HG03575 (cell line): ENCODE results near the gene ZDHHC16.
A peak's percentile ranks its signal among the peaks of the same experiment; 100 is the strongest.
"Not testable (repeated sequence)": the region's sequence is repeated elsewhere in the genome, so short reads cannot be mapped to it uniquely, and the experiment has no call there.

ENCODE experiments used
- ATAC-seq: cut with Tn5 transposase; IDR thresholded peaks from one replicate; pipeline ENCODE4 v1.9.1; 2021; ENCODE audit not compliant: unreplicated experiment, insufficient number of reproducible peaks, low FRiP score; ENCODE audit errors: extremely low read depth

The ZDHHC16 gene

DNA sequence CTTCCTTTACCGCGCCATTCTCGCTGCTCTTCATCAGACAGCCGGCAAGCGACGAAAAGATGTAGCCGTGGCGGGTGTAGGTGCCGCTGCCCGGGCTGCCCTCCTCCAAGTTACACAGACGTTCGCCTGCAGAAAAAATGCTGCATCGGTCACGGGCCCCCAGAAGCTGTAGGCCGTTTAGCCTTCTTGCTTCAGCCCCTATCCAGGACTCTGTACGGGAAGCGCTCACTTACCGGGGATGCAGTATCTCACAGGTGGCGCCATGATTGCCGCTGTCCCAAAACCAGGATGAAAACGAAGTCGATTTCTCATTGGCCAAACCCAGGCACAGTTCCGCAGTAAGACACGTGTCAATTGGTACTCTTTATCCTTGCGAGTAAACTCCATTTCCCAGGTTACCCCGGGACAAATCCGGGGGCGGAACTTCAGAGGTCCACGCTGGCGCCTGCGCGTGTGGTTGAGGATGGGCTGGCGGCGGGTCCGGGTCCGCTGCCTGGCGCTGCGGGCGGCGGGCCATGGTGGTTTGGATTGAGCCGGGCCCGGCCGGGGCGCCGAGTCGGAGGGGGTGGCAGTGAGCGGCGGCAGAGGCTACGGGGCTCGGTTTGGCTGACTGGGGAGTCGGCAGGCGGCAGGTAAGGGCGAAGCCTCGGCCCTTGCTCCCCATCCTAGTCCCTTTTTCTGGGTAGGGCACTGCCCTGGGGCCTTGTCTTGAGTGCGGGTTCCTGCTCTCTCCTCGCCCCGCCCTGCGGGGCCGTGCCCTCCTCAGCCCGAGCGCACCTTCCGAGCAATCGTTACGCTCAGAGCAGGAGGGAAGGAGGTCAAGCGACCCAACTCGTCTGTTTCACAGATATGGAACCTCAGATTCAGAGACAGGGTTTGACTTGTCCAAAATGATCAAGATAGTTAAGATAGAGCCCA is at the start of gene ZDHHC16, which contains the start of gene EXOSC1:
Gene ZDHHC16 (plus strand): TSS at position 454 of the 918 bp plus-strand sequence. CDS start 5,501 bp downstream, outside the sequence.
Gene EXOSC1 (minus strand): TSS at position 285 of the 918 bp plus-strand sequence. CDS start 21 bp downstream, at position 264.
- peak; percentile 86 for ATAC-seq

DNA sequence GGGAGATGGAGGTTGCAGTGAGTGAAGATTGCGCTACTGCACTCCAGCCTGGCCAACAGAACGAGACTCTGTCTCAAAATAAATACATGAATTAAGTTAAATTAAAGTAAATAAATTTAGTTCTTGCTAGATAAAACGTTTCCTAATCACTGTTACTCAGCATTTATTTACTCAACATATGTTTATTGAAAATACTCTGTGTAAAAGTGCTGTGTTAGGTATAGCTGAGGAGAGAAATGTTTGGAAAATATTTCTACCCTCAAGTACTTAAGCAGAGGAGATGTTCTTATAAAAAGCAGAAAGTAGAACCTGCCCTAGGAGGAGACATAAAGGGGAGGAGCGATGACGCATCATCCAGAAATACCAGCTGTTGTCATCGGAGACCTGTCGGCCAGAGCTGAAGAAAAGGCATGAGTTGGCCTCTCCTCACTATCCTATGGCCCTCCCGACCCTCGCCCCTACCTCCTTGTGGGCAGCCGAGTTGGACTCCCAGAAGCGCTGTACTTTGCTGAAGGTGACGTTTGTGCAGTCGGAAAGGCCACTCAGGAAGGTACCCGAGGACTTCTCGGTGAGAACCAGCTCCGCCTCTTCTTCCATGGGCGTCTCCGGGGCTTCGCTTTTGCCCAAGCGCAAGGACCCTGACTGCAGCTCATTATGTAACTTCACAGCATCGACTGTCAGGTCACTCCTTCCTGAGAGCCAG is 46.0 kb upstream of the ZDHHC16 start:
- no peak for ATAC-seq

DNA sequence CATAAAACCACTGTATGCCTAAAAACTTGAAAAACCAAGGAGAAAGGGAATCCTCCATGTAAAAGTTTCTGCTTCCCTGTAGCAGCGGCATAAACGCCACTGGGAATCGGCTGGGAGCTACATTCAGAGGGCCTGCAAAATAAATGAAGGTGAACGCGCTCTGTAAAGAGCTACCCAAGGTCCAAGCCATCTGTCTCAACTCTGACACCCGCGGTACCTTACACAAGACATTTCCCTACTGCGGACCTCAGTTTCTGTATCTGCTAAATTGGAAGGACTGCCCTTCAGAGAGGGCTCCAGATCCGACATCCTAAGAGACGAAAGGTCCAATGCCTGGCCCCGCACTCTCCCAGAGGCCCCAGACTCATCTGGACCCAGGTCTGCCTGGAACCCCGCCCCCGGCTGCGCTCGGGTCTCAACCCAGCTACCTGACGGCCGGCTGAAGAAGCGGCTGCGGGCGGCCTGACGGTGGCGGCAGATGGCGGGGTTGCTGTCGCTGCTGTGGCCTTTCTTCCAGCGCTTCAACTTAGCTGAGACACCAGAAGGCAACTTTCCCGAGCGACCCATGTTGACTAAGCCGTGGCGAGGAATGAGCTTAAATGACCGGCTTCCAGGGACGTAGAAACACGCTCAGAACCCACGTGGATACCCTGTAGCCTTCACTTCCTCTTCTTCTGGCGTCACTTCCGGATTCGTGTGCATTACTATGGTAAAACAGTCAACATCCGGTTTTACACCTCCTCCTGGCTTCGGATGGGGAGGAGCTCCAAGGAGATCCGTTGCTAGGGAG is 45.1 kb upstream of the ZDHHC16 start, which contains the start of gene RRP12:
Gene RRP12 (minus strand): TSS at position 676 of the 790 bp plus-strand sequence. CDS start 109 bp downstream, at position 567.
- ATAC-seq = peak; percentile 69

DNA sequence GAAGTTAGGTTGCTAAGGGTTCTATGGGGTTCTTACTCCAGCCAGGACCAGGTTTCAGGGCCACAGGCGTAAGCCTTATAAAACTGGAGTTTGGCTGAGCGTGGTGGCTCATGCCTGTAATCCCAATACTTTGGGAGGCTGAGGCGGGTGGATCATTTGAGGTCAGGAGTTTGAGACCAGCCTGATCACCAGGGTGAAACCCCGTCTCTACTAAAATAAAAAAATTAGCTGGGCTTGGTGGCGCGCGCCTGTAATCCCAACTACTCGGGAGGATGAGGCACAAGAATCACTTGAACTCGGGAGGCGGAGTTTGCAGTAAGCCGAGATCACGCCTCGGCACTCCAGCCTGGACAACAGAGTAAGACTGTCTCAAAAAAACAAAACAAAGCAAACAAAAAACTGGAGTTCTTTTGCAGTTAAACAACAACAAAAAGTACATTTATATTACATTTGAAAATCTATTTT is 44.5 kb upstream of the ZDHHC16 start:
- no peak for ATAC-seq

DNA sequence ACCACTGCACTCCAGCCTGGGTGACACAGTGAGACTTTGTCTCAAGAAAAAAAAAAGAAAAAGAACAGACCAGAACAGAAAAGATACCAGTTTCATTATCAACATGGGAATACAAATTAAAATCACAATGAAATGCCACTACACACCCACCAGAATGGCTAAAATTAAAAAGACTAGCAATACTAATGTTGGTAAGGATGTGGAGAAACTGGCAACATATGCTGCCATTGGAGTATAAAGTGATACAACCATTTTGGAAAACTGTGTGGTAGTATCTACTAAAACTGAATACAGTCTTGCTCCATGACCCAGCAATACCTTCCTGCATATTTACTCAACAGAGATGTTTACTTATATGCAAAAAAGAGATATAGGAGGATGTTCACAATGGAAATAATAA is 41.9 kb upstream of the ZDHHC16 start:
- ATAC-seq = no peak

DNA sequence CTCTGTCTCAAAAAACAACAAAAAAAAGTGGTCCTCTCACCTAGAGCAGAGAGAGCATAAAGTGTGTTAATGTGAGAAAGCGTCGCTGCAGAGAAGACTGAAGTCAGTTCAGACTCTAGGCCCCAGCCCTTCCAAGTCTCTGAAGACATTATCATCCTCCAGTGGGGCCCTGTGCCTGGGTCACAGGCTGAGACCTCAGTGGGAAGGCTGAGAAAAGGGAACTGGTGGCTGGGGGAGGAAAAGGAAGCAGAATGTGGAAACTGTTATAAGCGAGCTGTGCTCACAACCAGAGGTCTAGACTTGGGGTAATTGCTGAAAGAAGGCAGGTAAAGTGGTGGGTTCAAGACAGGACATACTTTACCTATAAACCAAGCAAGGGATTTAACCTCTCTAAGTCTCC is 39.9 kb upstream of the ZDHHC16 start:
- ATAC-seq = no peak

DNA sequence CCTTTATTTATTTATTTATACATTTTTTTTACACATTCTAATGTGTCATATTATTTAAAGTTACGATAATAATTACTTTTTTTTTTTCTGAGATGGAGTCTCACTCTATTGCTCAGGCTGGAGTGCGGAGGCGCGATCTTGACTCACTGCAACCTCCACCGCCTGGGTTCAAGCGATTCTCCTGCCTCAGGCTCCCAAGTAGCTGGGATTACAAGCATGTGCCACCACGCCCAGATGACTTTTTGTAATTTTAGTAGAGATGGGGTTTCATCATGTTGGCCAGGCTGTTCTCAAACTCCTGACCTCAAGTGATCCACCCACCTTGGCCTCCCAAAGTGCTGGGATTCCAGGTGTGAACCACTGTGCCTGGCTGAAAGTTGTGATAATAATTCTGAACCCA is 39.5 kb upstream of the ZDHHC16 start:
- not testable (repeated sequence) for ATAC-seq

DNA sequence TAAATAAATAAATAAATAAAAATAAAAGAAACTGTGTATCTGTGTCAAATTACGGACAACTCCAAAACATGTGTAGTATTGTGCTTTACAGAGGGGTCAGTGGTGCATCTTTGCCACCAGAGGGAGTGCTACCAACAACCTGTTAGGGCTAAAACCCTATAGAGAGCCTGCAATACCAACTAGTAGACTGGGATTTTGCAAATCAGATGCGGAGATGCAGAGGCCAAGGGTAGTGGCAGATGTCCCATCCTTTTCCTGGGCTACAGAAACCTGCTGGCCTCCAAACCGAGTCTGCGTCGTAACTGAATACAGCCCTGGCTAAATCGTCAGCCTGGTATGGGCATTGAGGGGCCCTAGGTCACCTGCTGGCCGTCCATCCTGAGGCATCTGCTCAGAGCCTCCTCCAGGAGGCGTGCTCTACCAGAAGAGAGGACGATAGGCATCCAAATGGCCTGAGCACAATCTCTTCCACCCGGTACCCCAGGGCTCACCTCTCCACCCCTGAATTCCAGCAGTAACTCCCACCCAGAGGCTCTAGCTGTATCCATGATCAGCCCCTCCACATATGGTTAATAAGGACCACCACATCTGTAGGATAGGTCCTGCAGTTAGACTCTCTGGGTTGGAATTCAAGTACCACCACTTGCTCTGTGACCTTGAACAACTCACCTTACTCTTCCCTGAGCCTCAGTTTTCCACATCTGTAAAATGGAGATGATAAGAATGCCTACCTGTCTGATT is 38.6 kb upstream of the ZDHHC16 start:
- no peak for ATAC-seq

DNA sequence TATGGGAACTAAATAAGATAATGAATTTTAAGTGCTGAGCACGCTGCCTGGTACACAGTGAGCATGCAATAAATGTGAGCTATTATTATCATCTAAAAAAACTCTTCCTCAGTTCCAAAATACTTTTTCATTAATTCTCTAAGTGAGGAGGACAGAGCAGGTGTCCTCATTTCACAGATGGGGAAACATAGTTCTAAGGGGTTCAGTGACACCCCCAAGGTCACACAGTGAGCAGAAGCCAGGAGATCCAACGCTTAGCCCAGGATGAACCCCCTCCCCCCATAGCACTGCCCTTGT is 38.1 kb upstream of the ZDHHC16 start:
- ATAC-seq = no peak

DNA sequence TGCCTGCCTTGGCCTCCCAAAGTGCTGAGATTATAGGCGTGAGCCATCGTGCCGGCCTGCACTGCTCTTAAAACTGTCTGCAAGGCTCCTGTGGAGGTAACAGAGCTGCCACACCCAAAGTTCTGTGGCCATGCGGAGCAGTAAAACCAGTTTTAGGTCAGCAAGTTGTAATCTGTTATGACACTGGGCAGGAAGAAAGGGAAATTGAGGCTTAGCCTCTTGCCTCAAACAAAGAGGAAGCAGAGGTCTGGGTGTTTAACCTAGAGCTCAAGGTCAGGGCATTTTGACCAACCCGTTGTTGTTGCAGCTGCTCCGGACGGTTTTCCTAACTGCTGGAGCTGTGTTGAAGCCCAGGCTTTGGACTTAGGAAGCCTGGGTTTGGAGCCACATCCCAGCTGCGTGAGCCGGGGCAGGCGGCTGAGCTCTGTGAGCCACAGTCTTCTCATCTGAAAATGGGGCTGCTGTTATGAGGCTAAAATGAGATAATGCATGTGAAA is 37.4 kb upstream of the ZDHHC16 start:
- ATAC-seq = no peak

DNA sequence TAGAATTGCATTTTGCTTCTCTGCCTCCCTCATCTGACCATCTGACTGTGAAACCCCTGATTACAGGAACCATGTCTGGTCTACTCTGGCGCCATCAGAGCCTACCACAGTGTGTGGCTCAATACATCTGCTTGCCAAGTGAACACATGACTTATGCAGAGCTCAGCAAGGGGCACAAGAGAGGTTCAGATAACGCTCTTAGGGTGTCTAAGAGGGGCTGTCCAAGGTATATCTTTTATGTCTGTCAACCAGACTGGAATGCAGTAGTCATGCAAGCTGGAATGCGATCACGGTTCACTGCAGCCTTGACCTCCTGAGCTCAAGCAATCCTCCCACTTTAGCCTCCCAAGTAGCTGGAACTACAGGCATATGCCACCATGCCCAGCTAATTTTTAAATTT is 34.6 kb upstream of the ZDHHC16 start:
- ATAC-seq = no peak

DNA sequence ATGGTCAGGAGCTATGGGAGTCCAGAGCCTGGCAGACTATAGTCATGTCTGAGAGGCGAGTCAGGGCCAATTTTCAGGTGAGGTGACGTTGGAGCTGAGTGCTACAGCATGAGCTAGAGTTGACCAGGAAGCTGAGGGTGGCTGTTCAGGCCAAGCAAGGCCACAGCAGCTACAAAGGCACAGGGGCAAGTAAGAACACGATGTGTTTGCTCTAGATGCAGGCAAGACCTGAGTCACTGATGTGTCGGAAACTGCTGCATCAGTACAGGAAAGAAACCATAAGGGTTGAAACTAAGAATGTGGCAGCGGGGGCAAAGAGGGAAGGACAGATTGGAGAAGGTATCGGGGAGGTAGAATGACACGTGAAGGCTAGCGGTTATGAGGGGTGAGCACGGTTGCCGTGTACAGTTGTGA is 33.1 kb upstream of the ZDHHC16 start:
- no peak for ATAC-seq

DNA sequence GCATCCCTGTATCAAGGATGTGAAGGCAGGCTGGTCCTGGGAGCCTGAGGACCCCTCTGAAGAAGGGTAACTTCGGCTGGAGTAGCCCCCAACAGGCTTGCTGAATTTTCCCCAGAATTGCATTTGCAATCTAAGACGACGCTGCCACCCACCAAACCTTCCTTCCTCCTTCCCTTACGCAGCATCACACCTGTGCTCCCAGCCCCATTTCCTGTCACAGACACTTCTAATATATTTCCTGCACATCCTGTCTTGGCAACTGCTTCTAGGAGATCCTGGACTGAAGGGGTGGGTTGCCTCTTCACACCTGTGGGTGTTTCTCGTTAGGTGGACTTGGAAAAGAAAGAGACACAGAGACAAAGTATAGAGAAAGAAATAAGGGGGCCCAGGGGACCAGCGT is 29.4 kb upstream of the ZDHHC16 start:
- no peak for ATAC-seq

DNA sequence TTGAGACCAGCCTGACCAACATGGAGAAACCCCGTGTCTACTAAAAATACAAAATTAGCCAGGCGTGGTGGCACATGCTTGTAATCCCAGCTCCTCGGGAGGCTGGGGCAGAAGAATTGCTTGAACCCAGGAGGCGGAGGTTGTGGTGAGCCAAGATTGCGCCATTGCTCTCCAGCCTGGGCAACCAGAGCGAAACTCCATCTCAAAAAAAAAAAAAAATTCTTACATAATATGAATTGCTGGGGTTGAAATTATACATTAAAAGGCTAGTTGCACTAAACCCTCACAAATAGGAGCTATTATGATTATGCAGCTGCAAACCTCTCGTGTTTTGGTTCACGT is 22.2 kb upstream of the ZDHHC16 start:
- not testable (repeated sequence) for ATAC-seq

DNA sequence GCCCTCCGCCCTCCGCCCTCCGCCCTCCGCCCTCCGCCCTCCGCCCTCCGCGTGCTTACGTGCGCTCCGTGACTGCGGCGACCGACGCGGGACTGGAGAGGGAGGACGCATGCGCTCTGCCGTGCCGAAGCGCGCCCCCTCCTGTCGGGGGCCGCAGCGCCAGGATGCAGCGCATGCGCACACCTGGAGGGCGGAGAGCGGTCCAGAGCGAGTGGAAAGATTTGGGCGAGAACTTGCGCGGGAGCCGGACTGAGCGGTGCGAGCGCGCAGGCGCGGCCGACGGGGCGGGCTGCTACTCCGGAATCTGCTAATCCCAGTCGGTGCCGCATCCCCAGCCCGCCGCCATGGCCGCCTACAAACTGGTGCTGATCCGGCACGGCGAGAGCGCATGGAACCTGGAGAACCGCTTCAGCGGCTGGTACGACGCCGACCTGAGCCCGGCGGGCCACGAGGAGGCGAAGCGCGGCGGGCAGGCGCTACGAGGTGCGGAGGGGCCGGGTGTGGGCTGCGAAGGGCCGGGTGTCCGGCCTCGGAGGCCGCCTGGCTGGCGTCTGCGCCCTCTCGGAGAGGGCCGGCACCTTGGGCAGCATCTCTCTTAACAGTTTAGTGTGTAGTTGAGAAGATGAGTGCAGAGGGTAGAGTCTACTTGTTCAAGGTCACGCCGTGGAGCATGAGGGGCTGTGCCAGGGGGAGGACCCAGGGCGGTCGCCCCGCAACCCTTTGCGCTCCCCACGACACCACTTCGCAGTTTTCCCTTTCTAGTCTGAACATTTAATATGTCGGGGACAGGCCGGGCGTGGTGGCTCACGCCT is 19.8 kb upstream of the ZDHHC16 start, which contains the start of gene PGAM1:
Gene PGAM1 (plus strand): TSS at position 228 of the 812 bp plus-strand sequence. CDS start 117 bp downstream, at position 345.
- ATAC-seq = peak; percentile 53

DNA sequence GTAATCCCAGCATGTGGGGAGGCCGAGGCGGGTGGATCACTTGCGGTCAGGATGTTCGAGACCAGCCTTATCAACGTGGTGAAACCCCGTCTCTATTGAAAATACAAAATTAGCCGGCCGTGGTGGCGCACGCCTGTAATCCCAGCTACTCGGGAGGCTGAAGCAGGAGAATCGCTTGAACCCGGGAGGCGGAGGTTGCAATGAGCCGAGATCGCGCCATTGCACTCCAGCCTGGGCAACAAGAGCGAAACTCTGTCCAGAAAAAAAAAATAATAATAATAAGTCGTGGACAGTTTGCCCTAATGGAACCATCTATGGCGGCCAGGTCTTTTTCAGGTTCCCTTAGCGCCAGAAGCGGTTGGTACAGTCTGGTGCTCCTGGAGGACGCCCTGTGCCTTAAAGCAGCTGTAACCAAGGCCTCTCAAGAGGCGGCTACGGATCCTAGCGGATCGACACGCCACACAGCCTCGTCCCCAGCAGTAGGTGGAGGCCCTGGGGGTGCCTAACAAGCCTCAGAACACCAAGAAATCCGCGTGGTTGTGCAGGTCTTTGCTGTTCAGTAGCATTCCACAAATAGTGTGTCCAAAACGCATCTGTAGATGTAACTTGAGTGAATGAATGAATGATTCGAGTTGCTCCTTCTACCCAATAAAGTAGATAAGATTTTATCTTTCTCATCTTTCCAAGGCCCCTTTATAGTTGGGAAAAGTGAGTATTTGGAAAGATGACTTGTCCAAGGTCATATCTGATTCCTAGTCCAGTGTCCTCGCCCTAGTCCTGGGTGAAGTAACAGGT is 19.0 kb upstream of the ZDHHC16 start:
- ATAC-seq = no peak
